ENCODE results near the gene JARID2. TPM values are rescaled to one million over a fixed set of nuclear protein-coding genes. Genes with fewer than 3 reads are reported as not detected.

The JARID2 gene
- total RNA-seq, 4 donors from 2014 or later = 6.6 to 8.1 (median 7.5) TPM

- peaks cover 4 to 38% of the 10 kb centered on the region in 2 donors for H3K4me1 ChIP-seq
- no peaks in the 10 kb centered on the region for H3K36me3 ChIP-seq
- H3K4me3 ChIP-seq (replicated peaks in 1 of 3) = no peak overlapping the region
- H3K27me3 ChIP-seq = no peaks in the 10 kb centered on the region
- TF ChIP-seq, protein P1, sequence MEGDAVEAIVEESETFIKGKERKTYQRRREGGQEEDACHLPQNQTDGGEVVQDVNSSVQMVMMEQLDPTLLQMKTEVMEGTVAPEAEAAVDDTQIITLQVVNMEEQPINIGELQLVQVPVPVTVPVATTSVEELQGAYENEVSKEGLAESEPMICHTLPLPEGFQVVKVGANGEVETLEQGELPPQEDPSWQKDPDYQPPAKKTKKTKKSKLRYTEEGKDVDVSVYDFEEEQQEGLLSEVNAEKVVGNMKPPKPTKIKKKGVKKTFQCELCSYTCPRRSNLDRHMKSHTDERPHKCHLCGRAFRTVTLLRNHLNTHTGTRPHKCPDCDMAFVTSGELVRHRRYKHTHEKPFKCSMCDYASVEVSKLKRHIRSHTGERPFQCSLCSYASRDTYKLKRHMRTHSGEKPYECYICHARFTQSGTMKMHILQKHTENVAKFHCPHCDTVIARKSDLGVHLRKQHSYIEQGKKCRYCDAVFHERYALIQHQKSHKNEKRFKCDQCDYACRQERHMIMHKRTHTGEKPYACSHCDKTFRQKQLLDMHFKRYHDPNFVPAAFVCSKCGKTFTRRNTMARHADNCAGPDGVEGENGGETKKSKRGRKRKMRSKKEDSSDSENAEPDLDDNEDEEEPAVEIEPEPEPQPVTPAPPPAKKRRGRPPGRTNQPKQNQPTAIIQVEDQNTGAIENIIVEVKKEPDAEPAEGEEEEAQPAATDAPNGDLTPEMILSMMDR (IDR thresholded peaks at IDR 0.05) = no peak
- no peak for TF ChIP-seq POLR2A (IDR thresholded peaks at IDR 0.05)
- 89% methylated on average over 3 of the region's 3 CpGs for WGBS, 2 donors
- no peak overlapping the region for H3K27ac ChIP-seq
- DNase-seq = no peak
- H3K9me3 ChIP-seq = no peaks in the 10 kb centered on the region
- intact Hi-C loops (cut with DNase I) = no loop called here
These were observed 63.9 kb downstream of the JARID2 start for GRCh38 chr6:15309611-15310283.

- no peak overlapping the region for H3K27ac ChIP-seq
- DNase-seq = no peak
- intact Hi-C loops (cut with DNase I) = no loop called here
- H3K4me3 ChIP-seq (replicated peaks in 1 of 3) = no peak overlapping the region
- H3K9me3 ChIP-seq = no peaks in the 10 kb centered on the region
- TF ChIP-seq, protein P1 (IDR thresholded peaks at IDR 0.05) = no peak
- 79 to 87% methylated on average over 7 of the region's 7 CpGs for WGBS, 2 donors
- no peaks in the 10 kb centered on the region for H3K36me3 ChIP-seq
- peaks cover 4 to 30% of the 10 kb centered on the region in 2 donors for H3K4me1 ChIP-seq
- no peaks in the 10 kb centered on the region for H3K27me3 ChIP-seq
These were observed 64.8 kb downstream of the JARID2 start for GRCh38 chr6:15310680-15311079.

- WGBS, 2 donors = 57 to 74% methylated on average over 3 of the region's 3 CpGs
- H3K4me1 ChIP-seq = peaks cover 4 to 25% of the 10 kb centered on the region in 2 donors
- no peak for DNase-seq
- H3K27ac ChIP-seq = no peak overlapping the region
- no peaks in the 10 kb centered on the region for H3K36me3 ChIP-seq
- no peaks in the 10 kb centered on the region for H3K9me3 ChIP-seq
- TF ChIP-seq POLR2A (IDR thresholded peaks at IDR 0.05) = no peak
- TF ChIP-seq, protein P1 (IDR thresholded peaks at IDR 0.05) = no peak
- H3K27me3 ChIP-seq = no peaks in the 10 kb centered on the region
- no peak overlapping the region for H3K4me3 ChIP-seq (replicated peaks in 1 of 3)
- intact Hi-C loops (cut with DNase I) = no loop called here
These were observed 66.6 kb downstream of the JARID2 start for GRCh38 chr6:15312500-15312899.

- Histone ChIP-seq H3K9me3 (no peaks in the 10 kb centered on the region), H3K27me3 (no peaks in the 10 kb centered on the region), H3K27ac (no peak overlapping the region), H3K4me1 (peaks cover 4 to 25% of the 10 kb centered on the region in 2 donors), H3K4me3 (replicated peaks in 1 of 3) (no peak overlapping the region), H3K36me3 (no peaks in the 10 kb centered on the region)
- DNase-seq = peak; percentile 64 to 66
- intact Hi-C loops (cut with DNase I) = no loop called here
- 23 to 39% methylated on average over 5 of the region's 5 CpGs for WGBS, 2 donors
- TF ChIP-seq POLR2A (IDR thresholded peaks at IDR 0.05) = no peak
- TF ChIP-seq, protein P1 (IDR thresholded peaks at IDR 0.05) = no peak
These were observed 67.5 kb downstream of the JARID2 start for GRCh38 chr6:15313367-15313766.

GRCh38 chr6:15316754-15317153 is 70.9 kb downstream of the JARID2 start:
- intact Hi-C loops (cut with DNase I) = no loop called here
- no peak overlapping the region for H3K4me3 ChIP-seq (replicated peaks in 1 of 3)
- no peak overlapping the region for H3K27ac ChIP-seq
- H3K36me3 ChIP-seq = no peaks in the 10 kb centered on the region
- H3K4me1 ChIP-seq = peaks cover 4 to 17% of the 10 kb centered on the region in 2 donors
- H3K27me3 ChIP-seq = no peaks in the 10 kb centered on the region
- no peaks in the 10 kb centered on the region for H3K9me3 ChIP-seq
- DNase-seq = no peak
- TF ChIP-seq POLR2A (IDR thresholded peaks at IDR 0.05) = no peak
- TF ChIP-seq, protein P1 (IDR thresholded peaks at IDR 0.05) = no peak

Data from thyroid gland (tissue), 4 donors.